WTC11 (cell line): Measurements from ENCODE around the gene ACAA1. TPM values are rescaled to one million over a fixed set of nuclear protein-coding genes. Genes with fewer than 3 reads are reported as not detected.

Experiments used
- ATAC-seq: fragments of 200-7000 bp; cut with Tn5 transposase; 2 replicates; pipeline ENCODE4 v1.10.0; 2021; ENCODE audit warnings: mild to moderate bottlenecking, moderate library complexity
- CTCF ChIA-PET: fragments of 300-600 bp; sonication (Branson Sonifier 250); formaldehyde crosslinking; loops from one replicate; lab custom pipeline; 2021; ENCODE audit warnings: antibody characterized with exemption; lab: Charles Lee
- POLR2A ChIA-PET: fragments of 350-600 bp; sonication (Branson Sonifier 250); formaldehyde crosslinking; loops from one replicate; lab custom pipeline; 2021; ENCODE audit warnings: antibody characterized with exemption; lab: Charles Lee
- DNase-seq: peaks from one replicate; pipeline ENCODE4 v3.0.0; 2021; ENCODE audit warnings: low spot score
- H3K27ac Mint-ChIP-seq: 2 replicates; pipeline ENCODE4 v1.8.0; 2021; ENCODE audit warnings: mixed read lengths
- H3K27me3 Mint-ChIP-seq: 2 replicates; pipeline ENCODE4 v1.8.0; 2021; ENCODE audit warnings: low read depth, mild to moderate bottlenecking, moderate library complexity, mixed read lengths
- H3K36me3 Mint-ChIP-seq: 2 replicates; pipeline ENCODE4 v1.8.0; 2021; ENCODE audit warnings: mixed read lengths
- H3K4me1 Mint-ChIP-seq: 2 replicates; pipeline ENCODE4 v1.8.0; 2022; ENCODE audit warnings: mixed read lengths
- H3K4me3 Mint-ChIP-seq: 2 replicates; pipeline ENCODE4 v1.8.0; 2021; ENCODE audit warnings: mild to moderate bottlenecking, moderate library complexity, mixed read lengths
- H3K9me3 Mint-ChIP-seq: 2 replicates; pipeline ENCODE4 v1.8.0; 2021; ENCODE audit warnings: mixed read lengths
- ELF4 ChIP-seq: sonication (generic); formaldehyde crosslinking; IDR thresholded peaks from 2 replicates; pipeline ENCODE4 v1.8.1; 2022; ENCODE audit warnings: low read depth, mild to moderate bottlenecking, moderate library complexity, missing genetic modification reagents
- ESRRA ChIP-seq: sonication (generic); formaldehyde crosslinking; IDR thresholded peaks from 2 replicates; pipeline ENCODE4 v1.8.1; 2022; ENCODE audit warnings: mild to moderate bottlenecking, missing genetic modification reagents, borderline replicate concordance
- FOXK1 ChIP-seq: sonication (generic); formaldehyde crosslinking; IDR thresholded peaks from 2 replicates; pipeline ENCODE4 v1.8.0; 2022; ENCODE audit warnings: mild to moderate bottlenecking, moderate library complexity, missing genetic modification reagents
- GTF2I ChIP-seq: fragments of 250-450 bp; sonication (Bioruptor Pico); conservative IDR thresholded peaks from 2 replicates; pipeline ENCODE4 v1.4.0; 2021; ENCODE audit warnings: mild to moderate bottlenecking
- MYBL2 ChIP-seq: sonication (generic); formaldehyde crosslinking; IDR thresholded peaks from 2 replicates; pipeline ENCODE4 v1.8.1; 2023; ENCODE audit warnings: mild to moderate bottlenecking, moderate library complexity, missing genetic modification reagents
- NFE2L1 ChIP-seq: sonication (generic); formaldehyde crosslinking; IDR thresholded peaks from 2 replicates; pipeline ENCODE4 v1.8.1; 2023; ENCODE audit warnings: missing genetic modification reagents
- NR2C2 ChIP-seq: sonication (generic); formaldehyde crosslinking; IDR thresholded peaks from 2 replicates; pipeline ENCODE4 v1.8.0; 2022; ENCODE audit warnings: mild to moderate bottlenecking, missing genetic modification reagents
- PREB ChIP-seq: sonication (generic); formaldehyde crosslinking; IDR thresholded peaks from 2 replicates; pipeline ENCODE4 v1.8.1; 2022; ENCODE audit warnings: mild to moderate bottlenecking, missing genetic modification reagents, moderate library complexity, borderline replicate concordance
- PRRX2 ChIP-seq: fragments of 250-450 bp; sonication (Bioruptor Pico); IDR thresholded peaks from 2 replicates; pipeline ENCODE4 v1.8.0; 2021; ENCODE audit warnings: mild to moderate bottlenecking
- SOX15 ChIP-seq: fragments of 250-450 bp; sonication (Bioruptor Pico); IDR thresholded peaks from 2 replicates; pipeline ENCODE4 v1.9.0; 2021; ENCODE audit warnings: mild to moderate bottlenecking
- ZNF232 ChIP-seq: sonication (generic); formaldehyde crosslinking; IDR thresholded peaks from 2 replicates; pipeline ENCODE4 v1.8.0; 2022; ENCODE audit warnings: mild to moderate bottlenecking, missing genetic modification reagents
- ZNF396 ChIP-seq: fragments of 250-450 bp; sonication (Bioruptor Pico); IDR thresholded peaks from 2 replicates; pipeline ENCODE4 v1.8.0; 2021; ENCODE audit warnings: mild to moderate bottlenecking, moderate library complexity, borderline replicate concordance
- ZNF532 ChIP-seq: fragments of 250-450 bp; sonication (Bioruptor Pico); IDR thresholded peaks from 2 replicates; pipeline ENCODE4 v1.9.0; 2021; ENCODE audit warnings: mild to moderate bottlenecking, borderline replicate concordance
- ZSCAN18 ChIP-seq: fragments of 250-450 bp; sonication (Bioruptor Pico); IDR thresholded peaks from 2 replicates; pipeline ENCODE4 v2.1.2; 2022; ENCODE audit warnings: mild to moderate bottlenecking, moderate library complexity
- total RNA-seq: library from RNA; stranded (reverse); gene quantifications from 3 replicates; pipeline ENCODE4 v1.2.3, GENCODE V29; 2021
- TF ChIP-seq, protein P1 (sequence below): sonication (generic); formaldehyde crosslinking; conservative IDR thresholded peaks from 2 replicates; pipeline ENCODE4 v1.8.1; 2023; ENCODE audit warnings: mild to moderate bottlenecking, low read depth, missing genetic modification reagents, moderate library complexity
- TF ChIP-seq, protein P2 (sequence below): sonication (generic); formaldehyde crosslinking; IDR thresholded peaks from 2 replicates; pipeline ENCODE4 v1.8.0; 2022; ENCODE audit warnings: mild to moderate bottlenecking, missing genetic modification reagents
- TF ChIP-seq, protein P3 (sequence below): sonication (generic); formaldehyde crosslinking; IDR thresholded peaks from 2 replicates; pipeline ENCODE4 v1.8.0; 2022; ENCODE audit warnings: mild to moderate bottlenecking, missing genetic modification reagents

ACAA1 gene
- total RNA-seq, 1 experiment from 2014 or later = 46.5 TPM

DNA sequence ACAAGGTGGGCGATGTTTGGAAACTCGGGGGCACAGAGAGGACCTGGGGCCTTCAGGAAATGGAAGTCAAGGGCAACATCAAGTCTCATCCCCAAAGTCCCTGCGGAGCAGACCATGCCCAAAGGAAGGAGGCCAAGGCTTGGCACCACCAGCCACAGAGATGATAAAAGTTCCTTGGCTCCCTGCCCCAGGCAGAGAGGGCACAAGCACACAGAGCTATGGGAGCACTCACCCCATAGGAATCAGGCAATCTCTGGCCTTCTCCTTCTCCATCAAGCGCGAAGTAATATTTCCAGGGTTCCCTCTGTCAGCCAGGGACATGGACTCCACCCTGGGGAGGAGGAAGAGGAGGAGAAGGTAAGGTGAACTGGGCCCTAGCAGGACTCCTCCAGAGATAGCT is 7.9 kb downstream of the ACAA1 start (continued):
- no peak for TF ChIP-seq NR2C2
- no peak for TF ChIP-seq GTF2I (CRISPR knock-in tag)

- CTCF ChIA-PET = no interaction called here
- no peaks in the 10 kb centered on the region for H3K4me1 Mint-ChIP-seq
- no peaks in the 10 kb centered on the region for H3K9me3 Mint-ChIP-seq
- ATAC-seq (no peak), DNase-seq (no peak)
- H3K27ac Mint-ChIP-seq = no peak overlapping the region
- no peak overlapping the region for H3K4me3 Mint-ChIP-seq
- POLR2A ChIA-PET = no interaction called here
- no peak for TF ChIP-seq ZNF232 (CRISPR knock-in tag)
- no peak for TF ChIP-seq SOX15 (CRISPR knock-in tag)
- no peak for TF ChIP-seq NFE2L1 (CRISPR knock-in tag)
- no peak for TF ChIP-seq ESRRA (CRISPR knock-in tag)
- no peaks in the 10 kb centered on the region for H3K27me3 Mint-ChIP-seq
- peaks cover 50% of the 10 kb centered on the region for H3K36me3 Mint-ChIP-seq
These were observed 8.6 kb downstream of the ACAA1 start for GRCh38 chr3:38128303-38128655.

- Mint-ChIP-seq H3K27me3 (no peaks in the 10 kb centered on the region), H3K36me3 (peaks cover 56% of the 10 kb centered on the region), H3K27ac (no peak overlapping the region), H3K9me3 (no peaks in the 10 kb centered on the region), H3K4me3 (no peak overlapping the region), H3K4me1 (no peaks in the 10 kb centered on the region)
- ChIA-PET CTCF (no interaction called here), POLR2A (no interaction called here)
- ATAC-seq (no peak), DNase-seq (no peak)
- TF ChIP-seq, protein P1, sequence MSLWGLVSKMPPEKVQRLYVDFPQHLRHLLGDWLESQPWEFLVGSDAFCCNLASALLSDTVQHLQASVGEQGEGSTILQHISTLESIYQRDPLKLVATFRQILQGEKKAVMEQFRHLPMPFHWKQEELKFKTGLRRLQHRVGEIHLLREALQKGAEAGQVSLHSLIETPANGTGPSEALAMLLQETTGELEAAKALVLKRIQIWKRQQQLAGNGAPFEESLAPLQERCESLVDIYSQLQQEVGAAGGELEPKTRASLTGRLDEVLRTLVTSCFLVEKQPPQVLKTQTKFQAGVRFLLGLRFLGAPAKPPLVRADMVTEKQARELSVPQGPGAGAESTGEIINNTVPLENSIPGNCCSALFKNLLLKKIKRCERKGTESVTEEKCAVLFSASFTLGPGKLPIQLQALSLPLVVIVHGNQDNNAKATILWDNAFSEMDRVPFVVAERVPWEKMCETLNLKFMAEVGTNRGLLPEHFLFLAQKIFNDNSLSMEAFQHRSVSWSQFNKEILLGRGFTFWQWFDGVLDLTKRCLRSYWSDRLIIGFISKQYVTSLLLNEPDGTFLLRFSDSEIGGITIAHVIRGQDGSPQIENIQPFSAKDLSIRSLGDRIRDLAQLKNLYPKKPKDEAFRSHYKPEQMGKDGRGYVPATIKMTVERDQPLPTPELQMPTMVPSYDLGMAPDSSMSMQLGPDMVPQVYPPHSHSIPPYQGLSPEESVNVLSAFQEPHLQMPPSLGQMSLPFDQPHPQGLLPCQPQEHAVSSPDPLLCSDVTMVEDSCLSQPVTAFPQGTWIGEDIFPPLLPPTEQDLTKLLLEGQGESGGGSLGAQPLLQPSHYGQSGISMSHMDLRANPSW (CRISPR knock-in tag) = no peak
These were observed 9.2 kb downstream of the ACAA1 start for GRCh38 chr3:38127611-38128302.

DNA sequence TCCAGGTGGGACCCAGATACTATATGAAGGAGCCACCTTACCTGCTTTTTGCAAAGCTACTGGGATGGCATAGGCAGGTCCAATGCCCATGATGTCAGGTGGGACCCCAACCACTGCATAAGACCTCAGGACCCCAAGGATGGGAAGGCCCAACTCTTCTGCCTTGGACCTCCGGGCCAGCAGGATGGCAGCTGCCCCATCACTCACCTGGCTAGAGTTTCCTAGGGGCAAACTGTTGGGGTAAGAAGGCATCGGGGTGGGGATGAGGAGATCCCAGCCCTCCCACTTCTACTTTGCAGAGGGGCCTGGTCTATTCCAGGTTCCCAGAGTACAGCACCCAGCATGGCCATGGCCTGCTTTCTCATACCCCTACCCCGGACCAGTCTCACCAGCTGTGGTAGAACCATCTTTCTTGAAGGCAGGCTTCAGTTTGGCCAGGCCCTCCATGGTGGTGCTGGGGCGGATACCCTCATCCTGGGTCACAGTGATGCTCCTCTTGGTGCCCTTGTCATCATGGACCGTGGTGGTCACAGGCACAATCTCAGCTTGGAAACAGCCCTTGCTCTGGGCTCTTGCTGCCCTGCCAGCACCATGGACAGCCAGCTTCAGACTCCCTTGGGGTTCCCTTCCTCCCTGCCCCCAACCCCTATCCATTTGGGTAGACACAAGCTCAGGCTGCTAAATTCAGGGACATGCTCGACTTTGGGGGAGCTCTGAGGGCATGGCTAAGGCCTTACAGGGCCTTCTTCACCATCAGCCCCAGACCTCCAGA is 10.6 kb downstream of the ACAA1 start:
- peaks cover 62% of the 10 kb centered on the region for H3K36me3 Mint-ChIP-seq
- CTCF ChIA-PET = interaction anchor here (0.6 kb wide), 1 partner anchor 359 kb away, joined by 3 read pairs; no protein-coding TSS in a partner anchor
- H3K27ac Mint-ChIP-seq = no peak overlapping the region
- H3K4me3 Mint-ChIP-seq = no peak overlapping the region
- H3K27me3 Mint-ChIP-seq = no peaks in the 10 kb centered on the region
- no peak for ATAC-seq
- TF ChIP-seq PRRX2 (CRISPR knock-in tag) (no peak), MYBL2 (CRISPR knock-in tag) (no peak), ELF4 (no peak), ZSCAN18 (no peak), ZNF532 (CRISPR knock-in tag) (no peak), ZNF396 (no peak), PREB (CRISPR knock-in tag) (no peak), FOXK1 (CRISPR knock-in tag) (no peak), SOX15 (CRISPR knock-in tag) (no peak)
- TF ChIP-seq, protein P2, sequence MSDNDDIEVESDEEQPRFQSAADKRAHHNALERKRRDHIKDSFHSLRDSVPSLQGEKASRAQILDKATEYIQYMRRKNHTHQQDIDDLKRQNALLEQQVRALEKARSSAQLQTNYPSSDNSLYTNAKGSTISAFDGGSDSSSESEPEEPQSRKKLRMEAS (CRISPR knock-in tag) = no peak
- TF ChIP-seq, protein P3, sequence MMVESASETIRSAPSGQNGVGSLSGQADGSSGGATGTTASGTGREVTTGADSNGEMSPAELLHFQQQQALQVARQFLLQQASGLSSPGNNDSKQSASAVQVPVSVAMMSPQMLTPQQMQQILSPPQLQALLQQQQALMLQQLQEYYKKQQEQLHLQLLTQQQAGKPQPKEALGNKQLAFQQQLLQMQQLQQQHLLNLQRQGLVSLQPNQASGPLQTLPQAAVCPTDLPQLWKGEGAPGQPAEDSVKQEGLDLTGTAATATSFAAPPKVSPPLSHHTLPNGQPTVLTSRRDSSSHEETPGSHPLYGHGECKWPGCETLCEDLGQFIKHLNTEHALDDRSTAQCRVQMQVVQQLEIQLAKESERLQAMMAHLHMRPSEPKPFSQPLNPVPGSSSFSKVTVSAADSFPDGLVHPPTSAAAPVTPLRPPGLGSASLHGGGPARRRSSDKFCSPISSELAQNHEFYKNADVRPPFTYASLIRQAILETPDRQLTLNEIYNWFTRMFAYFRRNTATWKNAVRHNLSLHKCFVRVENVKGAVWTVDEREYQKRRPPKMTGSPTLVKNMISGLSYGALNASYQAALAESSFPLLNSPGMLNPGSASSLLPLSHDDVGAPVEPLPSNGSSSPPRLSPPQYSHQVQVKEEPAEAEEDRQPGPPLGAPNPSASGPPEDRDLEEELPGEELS (CRISPR knock-in tag) = no peak
- no peaks in the 10 kb centered on the region for H3K4me1 Mint-ChIP-seq
- H3K9me3 Mint-ChIP-seq = no peaks in the 10 kb centered on the region
- DNase-seq = no peak
- POLR2A ChIA-PET = no interaction called here
